Astrocyte of the cerebellum (primary cell): ENCODE results near the gene FAF1.

Experiments
- DNase-seq: peaks from one replicate; pipeline ENCODE4 v3.0.0-alpha.2; 2011; ENCODE audit warnings: low read depth
- H3K4me3 ChIP-seq: 2 replicates; pipeline ENCODE4 v1.5.1; 2011; ENCODE audit warnings: mild to moderate bottlenecking, low read depth, low read length, moderate library complexity
- in situ Hi-C: cut with HindIII; loops from 2 replicates; pipeline ENCODE4 v1.10.0; 2017; ENCODE audit warnings: low sequenced_read_pairs
- TF ChIP-seq, protein P1 (sequence below): IDR thresholded peaks from 2 replicates; pipeline ENCODE4 v1.5.1; 2012; ENCODE audit warnings: low read length, low read depth, moderate library complexity, mild to moderate bottlenecking; ENCODE audit errors: missing control alignments

FAF1 gene

GRCh38 chr1:50699795-50700194, 260.3 kb downstream of the FAF1 start:
- in situ Hi-C loops = loop anchor here (5.0 kb wide), 1 partner anchor 82 kb away; no protein-coding TSS in a partner anchor
- H3K4me3 ChIP-seq = no peak overlapping the region
- TF ChIP-seq, protein P1, sequence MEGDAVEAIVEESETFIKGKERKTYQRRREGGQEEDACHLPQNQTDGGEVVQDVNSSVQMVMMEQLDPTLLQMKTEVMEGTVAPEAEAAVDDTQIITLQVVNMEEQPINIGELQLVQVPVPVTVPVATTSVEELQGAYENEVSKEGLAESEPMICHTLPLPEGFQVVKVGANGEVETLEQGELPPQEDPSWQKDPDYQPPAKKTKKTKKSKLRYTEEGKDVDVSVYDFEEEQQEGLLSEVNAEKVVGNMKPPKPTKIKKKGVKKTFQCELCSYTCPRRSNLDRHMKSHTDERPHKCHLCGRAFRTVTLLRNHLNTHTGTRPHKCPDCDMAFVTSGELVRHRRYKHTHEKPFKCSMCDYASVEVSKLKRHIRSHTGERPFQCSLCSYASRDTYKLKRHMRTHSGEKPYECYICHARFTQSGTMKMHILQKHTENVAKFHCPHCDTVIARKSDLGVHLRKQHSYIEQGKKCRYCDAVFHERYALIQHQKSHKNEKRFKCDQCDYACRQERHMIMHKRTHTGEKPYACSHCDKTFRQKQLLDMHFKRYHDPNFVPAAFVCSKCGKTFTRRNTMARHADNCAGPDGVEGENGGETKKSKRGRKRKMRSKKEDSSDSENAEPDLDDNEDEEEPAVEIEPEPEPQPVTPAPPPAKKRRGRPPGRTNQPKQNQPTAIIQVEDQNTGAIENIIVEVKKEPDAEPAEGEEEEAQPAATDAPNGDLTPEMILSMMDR = no peak
- no peak for DNase-seq

GRCh38 chr1:50697440-50698421, 262.3 kb downstream of the FAF1 start:
- H3K4me3 ChIP-seq = no peak overlapping the region
- no peak for DNase-seq
- in situ Hi-C loops = no loop called here
- TF ChIP-seq, protein P1 = no peak

DNA sequence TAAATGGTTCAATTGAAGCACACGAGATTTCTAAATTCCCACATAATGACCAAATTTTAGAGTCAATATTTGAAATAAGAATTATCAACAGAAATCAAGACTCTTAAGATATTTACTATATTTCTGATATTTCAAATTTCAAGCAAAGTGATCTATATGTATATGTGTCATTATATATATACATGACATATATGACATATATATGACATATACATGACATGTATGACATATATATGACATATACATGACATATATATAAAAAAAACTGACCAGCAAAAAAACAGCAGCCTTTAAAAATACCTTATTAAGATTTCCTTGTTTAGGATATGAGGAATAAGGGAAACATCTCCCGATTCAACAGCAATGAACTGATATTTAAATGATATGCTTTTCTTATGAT, 266.2 kb downstream of the FAF1 start:
- H3K4me3 ChIP-seq = no peak overlapping the region
- no peak for DNase-seq
- in situ Hi-C loops = no loop called here
- TF ChIP-seq, protein P1 = no peak

DNA sequence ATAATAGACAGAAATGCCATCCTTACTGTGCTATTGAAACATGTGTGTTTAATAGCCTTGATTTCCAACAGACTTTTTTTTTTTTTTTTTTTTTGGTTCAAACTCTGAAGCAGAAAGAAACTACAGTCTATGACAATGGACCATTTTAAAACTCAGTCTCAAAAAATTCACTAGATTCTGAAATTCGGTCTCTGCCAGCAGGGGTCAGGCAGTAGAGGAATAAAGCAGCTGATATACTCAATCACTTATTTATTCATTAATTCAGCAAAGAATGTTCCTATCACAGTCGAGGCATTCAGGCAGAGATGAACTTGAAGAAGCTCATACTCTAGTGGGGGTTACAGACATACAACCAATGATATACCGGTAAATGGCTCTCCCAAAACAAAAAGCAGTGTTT, 275.9 kb downstream of the FAF1 start:
- TF ChIP-seq, protein P1 = no peak
- in situ Hi-C loops = no loop called here
- H3K4me3 ChIP-seq = no peak overlapping the region
- no peak for DNase-seq

DNA sequence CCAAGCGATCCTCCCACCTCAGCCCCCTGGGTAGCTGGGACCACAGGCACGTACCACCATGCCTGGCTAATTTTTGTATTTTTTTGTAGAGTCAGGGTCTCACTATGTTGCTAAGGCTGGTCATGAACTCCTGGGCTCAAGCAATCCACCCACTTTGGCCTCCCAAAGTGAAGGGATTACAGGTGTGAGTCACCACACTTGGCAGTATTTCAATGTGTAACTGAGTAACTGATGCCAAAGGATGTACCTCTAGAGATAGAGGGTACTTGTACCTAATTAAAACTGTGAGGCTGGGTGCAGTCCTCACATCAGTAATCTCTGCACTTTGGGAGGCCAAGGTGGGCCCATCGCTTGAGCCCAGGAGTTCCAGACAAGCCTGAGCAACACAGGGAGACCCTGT, 278.1 kb downstream of the FAF1 start:
- TF ChIP-seq, protein P1 = no peak
- in situ Hi-C loops = no loop called here
- H3K4me3 ChIP-seq = no peak overlapping the region
- no peak for DNase-seq

- H3K4me3 ChIP-seq = no peak overlapping the region
- in situ Hi-C loops = no loop called here
- DNase-seq = no peak
- TF ChIP-seq, protein P1 = no peak
These were observed 292.2 kb downstream of the FAF1 start for GRCh38 chr1:50667710-50668356.
